HCT116 (cell line): ENCODE results near the gene C2CD4B.

Experiments
- CTCF ChIP-seq, 3 experiments: fragments of 200-600 bp in 1 of 3; sonication (generic) in 1 of 3; IDR thresholded peaks in 2 of 3; conservative IDR thresholded peaks in 1 of 3; 2 replicates each; pipeline ENCODE4 v1.5.1; 2012 to 2017; ENCODE audit warnings: low read depth in 2 of 3, low read length in 2 of 3, antibody characterized with exemption in 1 of 3, borderline replicate concordance in 1 of 3, control low read depth in 1 of 3, mild to moderate bottlenecking in 1 of 3, mixed read lengths in 1 of 3, mixed run types in 1 of 3, moderate library complexity in 1 of 3; ENCODE audit not compliant: insufficient read depth in 1 of 3
- EGR1 ChIP-seq: IDR thresholded peaks from 2 replicates; pipeline ENCODE4 v1.6.1; 2012; ENCODE audit warnings: low read depth
- EZH2 ChIP-seq: fragments of 200-600 bp; sonication (generic); IDR thresholded peaks from 2 replicates; pipeline ENCODE4 v1.6.1; 2017; ENCODE audit warnings: antibody characterized with exemption, mixed run types
- EZH2phosphoT487 ChIP-seq: fragments of 200-600 bp; IDR thresholded peaks from 2 replicates; pipeline ENCODE4 v1.6.1; 2018; ENCODE audit warnings: antibody characterized with exemption, borderline replicate concordance
- FOSL1 ChIP-seq: IDR thresholded peaks from 2 replicates; pipeline ENCODE4 v1.6.1; 2012; ENCODE audit warnings: low read depth
- MAX ChIP-seq: IDR thresholded peaks from 2 replicates; pipeline ENCODE4 v1.6.1; 2012
- POLR2A ChIP-seq: IDR thresholded peaks from 2 replicates; pipeline ENCODE4 v1.7.0; 2011; ENCODE audit warnings: borderline replicate concordance; ENCODE audit not compliant: insufficient read depth, insufficient read length; ENCODE audit errors: extremely low read depth
- POLR2AphosphoS5 ChIP-seq: IDR thresholded peaks from 2 replicates; pipeline ENCODE4 v1.6.1; 2011; ENCODE audit warnings: mild to moderate bottlenecking, low read depth, low read length, moderate library complexity
- TCF7L2 ChIP-seq: IDR thresholded peaks from 2 replicates; pipeline ENCODE4 v1.7.0; 2011; ENCODE audit warnings: borderline replicate concordance, inconsistent platforms; ENCODE audit not compliant: insufficient read depth, insufficient read length; ENCODE audit errors: extremely low read depth
- ZNF274 ChIP-seq: fragments of 200-500 bp; sonication (Bioruptor generic); IDR thresholded peaks from 2 replicates; pipeline ENCODE4 v1.6.1; 2014; ENCODE audit warnings: mild to moderate bottlenecking, low read depth, low read length, inconsistent platforms
- TF ChIP-seq, protein P1 (sequence below): IDR thresholded peaks from 2 replicates; pipeline ENCODE4 v1.6.1; 2012; ENCODE audit warnings: low read depth

- TF ChIP-seq ZNF274 = no peak
- TF ChIP-seq POLR2AphosphoS5 = no peak
- TF ChIP-seq, protein P1, sequence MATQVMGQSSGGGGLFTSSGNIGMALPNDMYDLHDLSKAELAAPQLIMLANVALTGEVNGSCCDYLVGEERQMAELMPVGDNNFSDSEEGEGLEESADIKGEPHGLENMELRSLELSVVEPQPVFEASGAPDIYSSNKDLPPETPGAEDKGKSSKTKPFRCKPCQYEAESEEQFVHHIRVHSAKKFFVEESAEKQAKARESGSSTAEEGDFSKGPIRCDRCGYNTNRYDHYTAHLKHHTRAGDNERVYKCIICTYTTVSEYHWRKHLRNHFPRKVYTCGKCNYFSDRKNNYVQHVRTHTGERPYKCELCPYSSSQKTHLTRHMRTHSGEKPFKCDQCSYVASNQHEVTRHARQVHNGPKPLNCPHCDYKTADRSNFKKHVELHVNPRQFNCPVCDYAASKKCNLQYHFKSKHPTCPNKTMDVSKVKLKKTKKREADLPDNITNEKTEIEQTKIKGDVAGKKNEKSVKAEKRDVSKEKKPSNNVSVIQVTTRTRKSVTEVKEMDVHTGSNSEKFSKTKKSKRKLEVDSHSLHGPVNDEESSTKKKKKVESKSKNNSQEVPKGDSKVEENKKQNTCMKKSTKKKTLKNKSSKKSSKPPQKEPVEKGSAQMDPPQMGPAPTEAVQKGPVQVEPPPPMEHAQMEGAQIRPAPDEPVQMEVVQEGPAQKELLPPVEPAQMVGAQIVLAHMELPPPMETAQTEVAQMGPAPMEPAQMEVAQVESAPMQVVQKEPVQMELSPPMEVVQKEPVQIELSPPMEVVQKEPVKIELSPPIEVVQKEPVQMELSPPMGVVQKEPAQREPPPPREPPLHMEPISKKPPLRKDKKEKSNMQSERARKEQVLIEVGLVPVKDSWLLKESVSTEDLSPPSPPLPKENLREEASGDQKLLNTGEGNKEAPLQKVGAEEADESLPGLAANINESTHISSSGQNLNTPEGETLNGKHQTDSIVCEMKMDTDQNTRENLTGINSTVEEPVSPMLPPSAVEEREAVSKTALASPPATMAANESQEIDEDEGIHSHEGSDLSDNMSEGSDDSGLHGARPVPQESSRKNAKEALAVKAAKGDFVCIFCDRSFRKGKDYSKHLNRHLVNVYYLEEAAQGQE = no peak
- no peak for TF ChIP-seq CTCF (IDR thresholded peaks at IDR 0.05 in 2 of 3, conservative IDR thresholded peaks at IDR 0.05 in 1 of 3; ENCODE audit: borderline replicate concordance in 1 of 3, insufficient read depth in 1 of 3, low read depth in 2 of 3, low read length in 2 of 3)
- TF ChIP-seq EZH2phosphoT487 = no peak
- TF ChIP-seq EZH2 = no peak
- TF ChIP-seq POLR2A = no peak
- no peak for TF ChIP-seq EGR1
- no peak for TF ChIP-seq TCF7L2
- no peak for TF ChIP-seq MAX
- TF ChIP-seq FOSL1 = no peak
Observed at GRCh38 chr15:62164014-62164395, 1.1 kb downstream of the C2CD4B start.
